Activated CD8-positive, alpha-beta memory T cell treated with anti-CD3 and anti-CD28 coated beads for 48 hours (primary cell): ENCODE measurements around the gene COQ8B.
"Not testable (repeated sequence)": the region's sequence is repeated elsewhere in the genome, so short reads cannot be mapped to it uniquely, and the experiment has no call there.

Source experiments
- DNase-seq, 3 experiments: peaks; one replicate each; pipeline ENCODE4 v3.0.0-alpha.2; 2020; ENCODE audit warnings: low read depth in 2 of 3, low spot score in 2 of 3

Gene COQ8B

GRCh38 chr19:40742477-40742876 is 25.8 kb upstream of the COQ8B start:
- no peak for DNase-seq

GRCh38 chr19:40741527-40742390 is 25.1 kb upstream of the COQ8B start:
- DNase-seq = no peak

- DNase-seq = no peak
Measured at GRCh38 chr19:40740747-40741146, 24.1 kb upstream of the COQ8B start.

GRCh38 chr19:40739871-40740703 is 23.4 kb upstream of the COQ8B start:
- DNase-seq = no peak

- DNase-seq = no peak
Measured at GRCh38 chr19:40739030-40739839, 22.5 kb upstream of the COQ8B start.

- DNase-seq = no peak
Measured at GRCh38 chr19:40737102-40737644, 20.5 kb upstream of the COQ8B start.

GRCh38 chr19:40736661-40737060 is 20.0 kb upstream of the COQ8B start:
- no peak for DNase-seq

- DNase-seq = no peak
Measured at GRCh38 chr19:40735013-40735771, 18.5 kb upstream of the COQ8B start.

- DNase-seq = no peak
Measured at GRCh38 chr19:40733149-40733548, 16.5 kb upstream of the COQ8B start.

GRCh38 chr19:40732304-40732703 is 15.6 kb upstream of the COQ8B start:
- DNase-seq = not testable (repeated sequence)

- not testable (repeated sequence) for DNase-seq
Measured at GRCh38 chr19:40730065-40730464, 13.4 kb upstream of the COQ8B start.

- no peak for DNase-seq
Measured at GRCh38 chr19:40726279-40726678, 9.6 kb upstream of the COQ8B start.

GRCh38 chr19:40724855-40725254 is 8.2 kb upstream of the COQ8B start:
- DNase-seq = no peak

GRCh38 chr19:40724315-40724714 is 7.6 kb upstream of the COQ8B start:
- DNase-seq = no peak

GRCh38 chr19:40723661-40724254 is 7.1 kb upstream of the COQ8B start:
- no peak for DNase-seq

- DNase-seq = no peak
Measured at GRCh38 chr19:40721936-40722661, 5.4 kb upstream of the COQ8B start.

- no peak for DNase-seq
Measured at GRCh38 chr19:40721140-40721486, 4.4 kb upstream of the COQ8B start.

- no peak for DNase-seq
Measured at GRCh38 chr19:40719414-40719894, 2.8 kb upstream of the COQ8B start.

GRCh38 chr19:40718774-40719391 is 2.2 kb upstream of the COQ8B start:
- DNase-seq = no peak
